ENCODE results near the gene CBLB.
"Not testable (repeated sequence)": the region's sequence is repeated elsewhere in the genome, so short reads cannot be mapped to it uniquely, and the experiment has no call there.

CBLB gene

DNA sequence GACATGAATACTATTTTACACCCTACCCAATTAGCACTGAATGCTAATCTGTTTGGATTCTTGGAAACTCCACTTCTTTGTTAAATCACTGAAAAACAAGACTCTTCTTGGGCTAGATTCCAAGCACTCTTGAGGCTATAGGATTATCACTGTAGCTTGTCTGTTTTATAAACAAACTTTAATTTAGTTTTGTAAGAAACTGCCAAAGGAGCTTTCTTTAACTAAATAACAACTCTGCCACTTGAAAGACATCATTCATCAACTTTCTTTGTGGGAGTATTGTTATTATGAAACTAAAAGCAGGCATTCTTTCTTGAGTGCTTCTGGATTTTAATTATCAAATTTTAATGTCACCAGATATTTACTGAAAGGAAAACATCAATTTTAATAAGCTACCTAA, 24.1 kb downstream of the CBLB start:
- no peak for DNase-seq

DNA sequence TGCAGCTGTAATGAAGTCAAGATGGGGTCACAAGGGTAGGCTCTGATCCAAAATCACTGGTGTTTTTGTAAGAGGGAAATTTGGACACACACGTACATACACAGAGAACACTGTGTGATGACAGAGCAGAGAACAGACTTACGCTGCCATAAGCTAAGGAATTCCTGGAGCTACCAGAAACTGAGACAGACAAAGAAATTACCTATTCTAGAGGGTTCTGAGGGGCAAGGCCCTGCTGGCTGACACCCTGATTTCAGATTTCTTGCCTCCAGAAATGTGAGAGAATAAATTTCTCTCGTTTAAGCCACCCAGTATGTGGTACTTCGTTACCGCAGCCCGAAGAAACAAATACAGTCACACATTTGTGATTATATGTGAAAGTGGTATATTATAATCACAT, 24.8 kb downstream of the CBLB start:
- DNase-seq = no peak

DNA sequence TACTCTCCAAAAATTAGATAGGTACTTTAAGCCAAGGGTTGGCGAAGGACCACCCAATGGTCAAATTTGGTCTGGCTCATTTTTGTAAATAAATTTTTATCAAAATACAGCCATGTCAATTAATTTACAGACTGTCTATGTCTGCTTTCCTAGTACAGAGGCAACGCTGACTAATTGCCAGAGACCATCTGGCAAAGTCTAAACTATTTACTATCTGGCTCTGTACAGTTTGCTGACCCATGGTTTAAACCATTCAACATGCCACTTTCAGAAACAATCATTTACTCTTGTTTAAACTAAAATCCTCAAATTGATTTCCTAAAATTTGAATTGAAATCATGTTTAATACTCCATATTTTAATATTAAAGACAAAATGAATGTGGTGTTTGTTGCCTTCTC, 25.9 kb downstream of the CBLB start:
- DNase-seq = no peak

DNA sequence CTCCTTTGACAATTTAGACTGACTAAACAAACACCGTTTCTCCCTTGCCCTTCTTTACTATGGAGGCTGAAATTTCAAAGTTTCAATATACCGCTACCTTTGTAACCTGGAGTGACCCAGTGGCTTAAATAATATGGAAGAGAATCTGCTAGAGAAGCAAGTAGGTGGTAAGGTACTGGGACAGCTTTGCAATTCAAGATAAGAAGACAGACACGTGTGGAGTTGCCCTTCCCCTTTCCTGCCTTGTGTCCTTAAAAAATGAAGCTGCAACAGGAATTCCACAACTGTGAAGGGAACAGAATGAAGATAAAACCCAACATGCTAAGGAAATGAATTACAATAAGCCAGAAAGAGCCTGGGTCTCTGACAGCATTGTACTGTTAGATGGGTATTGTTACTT, 26.4 kb downstream of the CBLB start:
- no peak for DNase-seq

GRCh38 chr3:105837947-105838346, 30.9 kb downstream of the CBLB start:
- no peak for DNase-seq

DNA sequence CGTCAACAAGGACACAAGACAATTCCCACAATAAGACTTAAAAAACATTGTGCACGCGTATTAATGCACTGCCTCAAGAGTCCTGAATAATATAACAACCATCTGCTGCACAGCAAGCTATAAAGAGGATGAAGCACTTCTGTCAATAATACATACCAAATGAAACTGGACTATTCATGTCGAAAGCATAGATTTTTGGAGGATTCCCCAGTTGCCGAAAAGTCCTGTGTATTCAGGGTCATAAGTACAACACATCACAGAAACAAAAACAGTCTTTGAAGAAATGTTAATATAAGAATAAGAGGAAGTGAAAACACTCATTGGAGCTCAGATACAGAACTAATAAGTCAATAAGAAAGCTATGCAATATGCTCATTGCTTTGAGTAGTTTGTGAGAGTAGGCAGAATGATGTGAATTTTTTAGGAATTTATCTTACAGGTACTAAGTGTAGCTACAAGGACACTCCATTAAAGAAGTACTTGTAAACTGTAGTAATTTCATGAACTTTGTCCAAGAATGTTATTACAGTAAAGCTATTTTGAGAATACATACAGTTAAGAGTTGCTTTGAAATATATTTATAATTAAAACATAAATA, 31.6 kb downstream of the CBLB start:
- DNase-seq = no peak

DNA sequence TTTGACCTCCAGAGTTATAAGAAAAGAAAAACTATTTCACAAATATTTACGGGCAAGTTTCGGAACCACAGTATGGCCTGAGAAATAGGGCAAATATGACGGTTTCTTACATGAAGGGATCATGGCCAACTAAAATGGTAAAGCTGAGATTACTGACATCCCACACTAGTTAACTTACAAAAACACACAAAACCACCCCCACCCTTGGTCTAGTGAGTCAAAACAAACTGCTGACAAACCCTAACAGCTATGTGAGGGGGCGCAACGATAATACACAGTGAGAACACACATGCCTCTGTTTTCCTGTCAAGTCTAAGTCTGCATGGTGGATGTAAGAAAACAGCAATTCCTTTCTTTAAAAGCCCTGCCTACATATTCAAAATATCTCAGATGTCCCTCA, 32.3 kb downstream of the CBLB start:
- DNase-seq = no peak

GRCh38 chr3:105835606-105836005, 33.2 kb downstream of the CBLB start:
- DNase-seq = no peak

GRCh38 chr3:105834768-105835167, 34.0 kb downstream of the CBLB start:
- DNase-seq = no peak

GRCh38 chr3:105832644-105833043, 36.2 kb downstream of the CBLB start:
- no peak for DNase-seq

DNA sequence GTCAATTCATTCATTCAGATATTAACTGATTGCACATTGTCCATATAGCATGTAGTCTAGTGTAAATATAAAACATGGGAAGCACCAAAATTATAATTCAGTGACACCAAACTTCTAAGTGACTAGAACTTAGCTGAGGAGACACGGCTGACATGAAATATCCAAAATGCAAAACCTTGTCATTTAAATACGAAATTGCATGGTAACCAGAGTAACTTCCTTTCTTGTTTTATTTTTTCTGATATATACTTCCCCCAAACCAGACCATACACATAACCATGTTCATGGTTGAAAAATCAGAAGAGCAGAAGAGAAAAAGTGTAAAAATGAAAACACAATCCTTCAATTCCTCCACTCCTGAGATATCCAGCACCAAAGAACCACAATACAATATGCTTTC, 38.0 kb downstream of the CBLB start:
- no peak for DNase-seq

- no peak for DNase-seq
These were observed 38.8 kb downstream of the CBLB start for GRCh38 chr3:105829871-105830622.

- DNase-seq = no peak
These were observed 39.6 kb downstream of the CBLB start for GRCh38 chr3:105829229-105829628.

GRCh38 chr3:105828703-105829102, 40.1 kb downstream of the CBLB start:
- DNase-seq = no peak

GRCh38 chr3:105827959-105828358, 40.9 kb downstream of the CBLB start:
- DNase-seq = no peak

DNA sequence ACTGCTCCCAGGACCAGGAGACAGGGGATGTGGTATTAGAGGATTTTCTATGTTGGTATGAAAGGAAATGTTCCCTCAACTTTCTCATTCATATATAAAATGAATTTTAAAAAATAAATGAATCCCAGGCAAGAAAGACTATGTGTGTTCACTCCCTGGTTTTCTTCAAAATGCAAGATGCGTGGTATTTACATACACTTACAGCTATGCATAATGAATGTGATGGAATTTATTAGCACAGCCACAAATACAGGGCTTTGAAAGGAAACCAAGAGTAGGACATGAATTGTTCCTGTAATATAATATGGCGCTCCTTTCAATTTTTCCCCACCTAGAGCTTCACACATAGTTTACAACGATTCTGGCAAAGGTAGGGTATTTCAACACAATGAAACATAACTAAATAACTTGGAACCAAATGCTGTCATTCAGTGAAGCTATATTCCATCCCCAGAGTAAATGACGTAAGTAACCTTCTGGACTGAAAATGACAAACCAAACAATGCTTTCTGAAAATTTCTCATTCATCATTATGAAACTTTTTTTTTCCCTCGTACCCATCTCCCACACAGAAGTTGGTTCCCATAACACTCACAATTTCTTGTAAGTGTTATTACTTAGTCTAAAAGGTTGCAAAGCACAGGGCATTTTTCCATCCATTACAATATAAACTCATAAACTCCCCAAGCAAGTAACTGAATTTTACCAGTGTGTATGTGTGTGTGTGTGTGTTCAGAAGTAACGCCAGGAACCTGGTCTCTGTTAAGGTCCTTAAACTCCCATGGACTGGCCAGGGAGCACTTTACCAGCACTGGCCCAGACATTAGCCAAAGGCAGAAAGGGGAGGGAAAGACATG, 41.8 kb downstream of the CBLB start:
- DNase-seq = no peak

DNA sequence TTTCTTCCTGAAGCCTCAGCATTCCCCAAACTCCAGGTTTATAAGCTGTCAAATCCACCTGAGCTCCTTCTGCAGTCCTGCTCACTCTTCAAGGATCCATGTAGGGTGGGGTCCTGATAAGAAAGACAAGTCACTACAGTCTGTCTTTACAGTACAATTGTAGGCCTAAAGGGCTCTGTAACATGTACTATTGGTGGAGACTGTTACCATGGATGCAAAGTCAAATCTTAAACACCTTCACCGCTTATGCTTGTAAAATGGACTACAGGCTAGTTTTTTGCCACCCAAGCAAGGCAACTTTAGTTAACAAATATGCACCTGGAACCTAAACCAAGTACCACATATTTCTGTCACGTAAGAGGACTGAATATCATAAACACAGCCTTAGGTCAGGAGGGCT, 44.7 kb downstream of the CBLB start:
- DNase-seq = no peak

- no peak for DNase-seq
These were observed 45.5 kb downstream of the CBLB start for GRCh38 chr3:105823149-105823867.

DNA sequence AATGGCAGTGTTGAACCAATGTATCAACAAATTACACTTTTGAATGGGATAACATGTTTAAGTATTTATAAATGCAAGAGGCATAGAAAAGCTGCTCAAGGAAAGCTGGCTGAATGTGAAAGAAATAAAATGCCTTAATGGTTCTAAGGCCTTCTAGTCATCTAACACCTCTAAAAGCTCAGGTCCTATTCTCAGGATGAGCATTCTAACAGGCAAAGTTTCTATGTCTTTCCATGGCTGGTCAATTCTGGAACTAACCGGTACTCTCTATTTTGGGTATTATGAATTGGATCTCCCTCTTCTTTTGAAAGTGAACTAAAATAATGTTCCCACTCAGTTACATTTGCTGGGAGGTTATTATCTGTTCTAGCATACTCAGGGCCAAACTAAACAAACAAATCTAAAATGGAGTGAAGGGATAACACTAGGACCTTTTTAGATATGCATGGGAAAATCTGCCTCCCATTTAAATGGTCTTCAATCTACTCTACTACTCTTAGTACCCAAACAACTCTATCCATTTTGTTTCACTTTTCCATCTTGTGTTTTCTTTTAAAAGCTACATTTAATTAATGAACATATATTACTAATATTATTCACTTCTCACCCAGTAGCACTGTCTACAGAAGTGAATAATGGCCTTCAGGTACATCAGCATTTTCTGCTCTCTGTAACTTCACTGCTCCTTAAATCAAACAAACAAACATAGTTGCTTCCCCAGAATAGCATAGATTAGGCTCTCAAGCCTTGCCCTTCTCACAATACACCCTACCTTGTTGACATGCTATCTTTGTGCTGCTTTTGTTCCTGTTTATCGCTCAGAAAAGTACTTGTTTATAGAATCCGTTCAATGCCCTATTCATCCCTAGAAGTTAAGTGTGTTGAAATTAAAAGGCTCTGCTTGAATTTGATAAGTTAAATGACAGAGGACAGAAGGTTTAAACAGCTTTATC, 46.4 kb downstream of the CBLB start:
- no peak for DNase-seq

DNA sequence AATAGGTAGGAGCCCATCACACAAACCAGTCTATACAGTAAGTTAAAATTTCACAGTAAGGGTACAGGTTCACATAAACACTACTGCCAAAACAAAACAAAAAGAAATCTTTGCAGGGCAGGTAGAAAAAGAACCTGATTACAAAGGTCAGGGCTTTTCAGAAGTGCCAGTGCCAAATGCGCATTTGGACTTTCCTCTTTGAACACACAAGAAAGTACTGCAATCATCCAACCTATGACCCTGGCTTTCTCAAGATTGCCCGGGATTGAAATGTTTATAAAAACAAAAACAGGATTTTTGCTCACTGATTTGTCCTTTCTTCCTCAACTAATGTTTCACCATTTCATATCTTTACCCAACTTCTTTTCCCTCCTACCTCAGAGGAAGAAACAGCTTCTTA, 47.4 kb downstream of the CBLB start:
- DNase-seq = no peak

DNA sequence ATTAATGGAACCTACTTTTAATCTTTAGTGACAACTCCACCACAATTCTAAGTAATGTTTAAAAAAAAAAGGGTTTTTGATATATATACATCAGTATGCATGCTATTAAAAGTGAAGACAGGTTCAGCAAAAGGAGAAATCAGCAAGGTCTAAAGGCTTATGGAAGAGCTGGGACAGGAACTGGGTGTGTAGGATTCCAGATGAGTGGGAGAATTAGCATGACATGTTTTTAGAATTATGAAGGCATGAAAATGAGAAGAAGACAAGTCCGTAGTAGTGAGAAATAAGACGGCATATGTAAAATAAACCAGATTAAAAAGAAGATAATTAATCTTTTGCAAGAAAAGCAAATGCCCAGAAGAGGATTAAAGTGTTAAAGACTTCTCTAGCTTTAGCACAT, 52.0 kb downstream of the CBLB start:
- no peak for DNase-seq

- not testable (repeated sequence) for DNase-seq
These were observed 53.5 kb downstream of the CBLB start for GRCh38 chr3:105815331-105815730.
